Glutamatergic neuron (in vitro differentiated cells): ENCODE measurements around the gene CTBP1. TPM values are rescaled to one million over a fixed set of nuclear protein-coding genes. Genes with fewer than 3 reads are reported as not detected.

ENCODE experiments used
- DNase-seq: peaks from one replicate; pipeline ENCODE4 v3.0.0; 2022
- H3K27ac Mint-ChIP-seq: one replicate; pipeline ENCODE4 v1.8.0; 2020; ENCODE audit warnings: mild to moderate bottlenecking, mixed read lengths, inconsistent platforms; ENCODE audit not compliant: unreplicated experiment
- H3K27me3 Mint-ChIP-seq: one replicate; pipeline ENCODE4 v1.8.0; 2020; ENCODE audit warnings: mild to moderate bottlenecking, moderate library complexity, mixed read lengths, inconsistent platforms; ENCODE audit not compliant: unreplicated experiment
- H3K36me3 Mint-ChIP-seq: one replicate; pipeline ENCODE4 v1.8.0; 2020; ENCODE audit warnings: mild to moderate bottlenecking, mixed read lengths, inconsistent platforms; ENCODE audit not compliant: unreplicated experiment
- H3K4me1 Mint-ChIP-seq: one replicate; pipeline ENCODE4 v1.8.0; 2020; ENCODE audit warnings: mild to moderate bottlenecking, low read depth, mixed read lengths, inconsistent platforms; ENCODE audit not compliant: unreplicated experiment
- H3K4me3 Mint-ChIP-seq: one replicate; pipeline ENCODE4 v1.8.0; 2020; ENCODE audit warnings: mild to moderate bottlenecking, mixed read lengths, inconsistent platforms; ENCODE audit not compliant: unreplicated experiment
- H3K9me3 Mint-ChIP-seq: one replicate; pipeline ENCODE4 v1.8.0; 2020; ENCODE audit warnings: mild to moderate bottlenecking, moderate library complexity, mixed read lengths, inconsistent platforms; ENCODE audit not compliant: unreplicated experiment
- CTCF ChIP-seq: fragments of 200-600 bp; sonication (generic); IDR thresholded peaks from one replicate; pipeline ENCODE4 v1.5.0; 2021; ENCODE audit not compliant: partially characterized antibody, unreplicated experiment
- total RNA-seq: library from RNA; stranded (reverse); fragmentation: NEBNext Ultra II Directional; extraction: Animal tissue kit (Norgen Biotek cat#: 25700); gene quantifications from one replicate; pipeline ENCODE4 v1.2.1, GENCODE V29; 2021; ENCODE audit not compliant: unreplicated experiment

Gene CTBP1
- total RNA-seq, 1 donor from 2014 or later, result 302 TPM

GRCh38 chr4:1223841-1224809 lies 24.8 kb downstream of the CTBP1 start:
- no peak for TF ChIP-seq CTCF
- Mint-ChIP-seq H3K4me1 (peaks cover 8% of the 10 kb centered on the region), H3K4me3 (no peak overlapping the region), H3K9me3 (peaks cover 14% of the 10 kb centered on the region), H3K27ac (peak overlapping the region; percentile 18), H3K27me3 (peaks cover 22% of the 10 kb centered on the region), H3K36me3 (peaks cover 23% of the 10 kb centered on the region)
- no peak for DNase-seq

GRCh38 chr4:1222938-1223690 lies 25.8 kb downstream of the CTBP1 start:
- H3K27ac Mint-ChIP-seq, result no peak overlapping the region
- peaks cover 23% of the 10 kb centered on the region for H3K36me3 Mint-ChIP-seq
- DNase-seq, result no peak
- peaks cover 8% of the 10 kb centered on the region for H3K4me1 Mint-ChIP-seq
- no peak overlapping the region for H3K4me3 Mint-ChIP-seq
- peaks cover 22% of the 10 kb centered on the region for H3K27me3 Mint-ChIP-seq
- H3K9me3 Mint-ChIP-seq, result peaks cover 15% of the 10 kb centered on the region
- TF ChIP-seq CTCF, result no peak

- no peak overlapping the region for H3K4me3 Mint-ChIP-seq
- H3K27ac Mint-ChIP-seq, result peak overlapping the region; percentile 68
- peaks cover 7% of the 10 kb centered on the region for H3K4me1 Mint-ChIP-seq
- no peak for DNase-seq
- no peak for TF ChIP-seq CTCF
- H3K27me3 Mint-ChIP-seq, result peaks cover 19% of the 10 kb centered on the region
- H3K9me3 Mint-ChIP-seq, result peaks cover 15% of the 10 kb centered on the region
- H3K36me3 Mint-ChIP-seq, result peaks cover 28% of the 10 kb centered on the region
These were observed 26.7 kb downstream of the CTBP1 start for GRCh38 chr4:1222036-1222789.

GRCh38 chr4:1221155-1221870 lies 27.6 kb downstream of the CTBP1 start:
- H3K4me3 Mint-ChIP-seq, result no peak overlapping the region
- peaks cover 7% of the 10 kb centered on the region for H3K4me1 Mint-ChIP-seq
- H3K27ac Mint-ChIP-seq, result peak overlapping the region; percentile 68
- peaks cover 17% of the 10 kb centered on the region for H3K27me3 Mint-ChIP-seq
- peaks cover 28% of the 10 kb centered on the region for H3K36me3 Mint-ChIP-seq
- no peak for DNase-seq
- H3K9me3 Mint-ChIP-seq, result peaks cover 15% of the 10 kb centered on the region
- TF ChIP-seq CTCF, result no peak
